HG02678 (cell line): ENCODE data around the gene GPR55.
"Not testable (repeated sequence)": the region's sequence is repeated elsewhere in the genome, so short reads cannot be mapped to it uniquely, and the experiment has no call there.

ENCODE experiments used
- ATAC-seq: cut with Tn5 transposase; IDR thresholded peaks from one replicate; pipeline ENCODE4 v1.9.1; 2021; ENCODE audit warnings: mild to moderate bottlenecking, moderate library complexity; ENCODE audit not compliant: unreplicated experiment

Gene GPR55, protein sequence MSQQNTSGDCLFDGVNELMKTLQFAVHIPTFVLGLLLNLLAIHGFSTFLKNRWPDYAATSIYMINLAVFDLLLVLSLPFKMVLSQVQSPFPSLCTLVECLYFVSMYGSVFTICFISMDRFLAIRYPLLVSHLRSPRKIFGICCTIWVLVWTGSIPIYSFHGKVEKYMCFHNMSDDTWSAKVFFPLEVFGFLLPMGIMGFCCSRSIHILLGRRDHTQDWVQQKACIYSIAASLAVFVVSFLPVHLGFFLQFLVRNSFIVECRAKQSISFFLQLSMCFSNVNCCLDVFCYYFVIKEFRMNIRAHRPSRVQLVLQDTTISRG

DNA sequence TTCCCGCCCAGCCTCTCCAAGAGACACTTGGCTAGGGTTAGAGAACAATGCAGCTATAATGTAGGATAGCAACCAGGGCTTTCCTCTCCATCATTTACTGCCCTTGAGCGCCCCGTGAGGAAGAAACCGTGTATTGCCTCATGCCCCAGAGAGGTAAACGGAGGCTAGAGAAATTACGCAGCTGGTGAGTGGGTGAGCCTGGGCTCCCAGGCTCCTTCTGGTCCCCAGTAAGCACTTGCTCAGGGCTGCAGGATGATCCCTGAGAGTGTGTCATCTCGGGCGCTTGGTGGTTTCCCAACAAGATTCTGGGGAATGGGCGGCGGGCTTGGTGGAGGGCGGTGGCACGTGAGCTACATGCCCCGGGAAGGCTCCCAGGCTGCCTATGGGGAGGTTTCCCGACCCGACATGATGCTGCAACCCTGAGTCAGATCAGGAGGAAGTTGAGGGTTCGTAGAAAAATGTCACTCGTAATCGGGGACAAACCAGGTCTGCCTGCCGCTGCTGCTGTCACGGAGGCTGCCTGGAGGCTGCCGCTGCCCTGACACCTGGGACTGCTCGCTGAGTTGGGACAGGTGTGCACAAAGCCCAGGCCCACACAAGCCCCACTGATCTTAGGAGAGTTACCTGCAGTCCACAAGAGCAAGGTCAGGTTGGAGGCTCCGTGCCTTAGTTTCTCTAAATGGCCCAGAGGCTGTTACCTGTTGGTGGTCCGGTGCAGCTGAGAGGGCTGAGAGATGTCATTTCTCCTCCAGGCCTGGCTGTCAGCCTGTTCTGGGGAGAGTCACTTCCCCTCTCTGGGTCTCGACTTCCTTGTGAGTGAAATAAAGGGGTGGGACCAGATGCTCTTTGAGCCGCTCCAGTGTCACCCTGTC lies at the start of gene GPR55:
GPR55 (minus strand) TSS at position 773 of the 872 bp plus-strand sequence. CDS start 14,280 bp downstream, outside the sequence.
- ATAC-seq: peak; percentile 37

DNA sequence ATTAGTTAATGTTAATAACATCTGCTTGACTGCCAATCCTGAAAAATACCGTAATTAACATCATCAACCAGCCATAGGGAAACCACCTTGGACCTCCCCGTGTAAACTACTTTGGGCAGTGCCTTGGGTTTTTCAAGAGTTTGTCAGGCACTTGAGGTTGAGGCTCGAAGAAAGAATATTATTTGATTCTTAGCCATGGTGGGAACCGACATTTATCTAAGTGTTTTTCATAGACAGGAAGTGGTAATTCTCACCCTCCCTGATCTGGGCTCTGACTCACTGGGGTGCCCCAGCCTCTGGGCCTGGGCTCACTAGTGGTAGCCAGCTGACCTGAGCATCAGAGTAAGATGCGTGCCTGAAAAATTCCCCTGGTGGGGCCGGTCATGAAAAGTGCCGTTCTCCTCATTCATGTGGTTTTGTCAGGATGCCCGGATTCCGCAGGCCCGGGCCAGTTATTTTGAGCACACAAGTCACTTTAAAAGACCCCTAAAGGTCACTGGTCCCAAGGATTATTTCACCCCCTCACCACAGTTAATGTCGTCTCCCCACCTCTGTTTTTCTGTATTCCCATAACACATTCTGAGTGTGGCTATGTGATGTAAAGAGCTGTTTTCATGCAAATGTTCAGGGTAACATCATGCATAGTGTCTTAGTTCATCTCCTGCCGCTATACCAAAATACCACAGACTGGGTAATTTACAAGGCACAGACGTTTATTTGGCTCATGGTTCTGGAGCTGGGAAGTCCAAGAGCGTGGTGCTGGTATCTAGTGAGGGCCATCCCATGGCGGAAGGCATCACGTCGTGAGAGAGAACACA lies 49.3 kb upstream of the GPR55 start:
- peak; percentile 87 for ATAC-seq

DNA sequence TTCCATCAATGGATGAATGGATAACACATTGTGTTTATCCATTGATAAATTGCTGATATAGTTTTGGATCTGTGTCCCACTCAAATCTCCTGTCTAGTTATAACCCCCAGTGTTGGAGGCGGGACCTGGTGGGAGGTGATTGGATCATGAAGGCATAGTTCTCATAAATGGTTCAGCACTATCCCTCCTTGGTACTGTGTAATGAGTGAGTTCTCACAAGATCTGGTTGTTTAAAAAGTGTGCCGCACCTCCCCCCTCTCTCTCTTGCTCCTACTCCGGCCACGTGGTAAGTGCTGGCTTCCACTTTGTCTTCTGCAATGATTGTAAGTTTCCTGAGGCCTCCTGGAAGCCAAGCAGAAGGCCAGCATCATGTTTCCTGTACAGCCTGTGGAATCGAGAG lies 47.0 kb upstream of the GPR55 start:
- no peak for ATAC-seq

DNA sequence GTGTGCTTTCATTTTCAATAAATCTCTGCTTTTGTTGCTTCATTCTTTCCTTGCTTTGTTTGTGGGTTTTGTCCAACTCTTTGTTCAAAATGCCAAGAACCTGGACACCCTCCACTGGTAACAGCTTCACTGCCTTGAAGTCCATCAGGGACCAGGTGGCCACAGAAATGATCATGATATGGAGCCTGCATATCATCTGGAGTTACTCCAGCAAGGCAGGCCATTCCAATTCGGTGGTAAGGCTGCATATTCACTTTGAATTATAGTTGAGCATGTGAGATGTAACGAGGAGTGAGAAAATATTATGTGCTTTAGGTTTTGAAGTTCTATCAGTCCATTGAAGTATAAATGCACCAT lies 44.6 kb upstream of the GPR55 start:
- ATAC-seq: no peak

DNA sequence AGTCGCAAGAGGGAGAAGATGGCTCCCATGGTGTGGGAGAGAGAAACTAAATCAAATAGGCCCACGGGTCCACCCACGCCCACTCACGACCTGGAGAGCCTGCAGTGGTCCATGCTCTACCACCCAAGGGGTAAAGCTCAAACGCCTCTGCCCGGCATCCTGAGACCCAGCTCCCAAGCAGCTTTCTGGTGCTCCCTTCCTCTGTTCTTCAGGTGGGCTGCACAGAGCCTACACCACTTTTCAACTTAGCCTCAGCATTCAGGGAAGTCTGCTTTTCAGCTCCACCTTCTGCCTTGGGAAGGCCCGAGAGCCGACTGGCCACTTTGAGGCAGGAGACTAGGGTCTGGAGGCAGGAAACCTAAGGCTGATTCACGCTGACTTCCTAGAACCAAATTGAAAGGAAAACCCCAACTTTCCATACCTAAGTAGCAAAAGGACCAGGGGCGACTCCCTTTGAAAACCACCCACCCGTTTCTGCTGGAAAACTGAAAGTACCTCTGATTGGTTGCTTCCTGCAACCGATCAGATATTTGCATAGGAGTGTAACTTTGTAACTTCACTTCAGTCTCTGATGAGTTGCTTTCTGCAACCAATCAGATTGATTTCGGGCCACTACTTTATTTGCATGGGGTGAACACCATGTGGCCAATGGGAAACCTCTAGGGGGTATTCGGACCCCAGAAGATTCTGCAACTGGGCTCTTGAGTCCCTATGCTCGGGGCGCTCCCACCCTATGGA lies 44.0 kb upstream of the GPR55 start:
- ATAC-seq: no peak

DNA sequence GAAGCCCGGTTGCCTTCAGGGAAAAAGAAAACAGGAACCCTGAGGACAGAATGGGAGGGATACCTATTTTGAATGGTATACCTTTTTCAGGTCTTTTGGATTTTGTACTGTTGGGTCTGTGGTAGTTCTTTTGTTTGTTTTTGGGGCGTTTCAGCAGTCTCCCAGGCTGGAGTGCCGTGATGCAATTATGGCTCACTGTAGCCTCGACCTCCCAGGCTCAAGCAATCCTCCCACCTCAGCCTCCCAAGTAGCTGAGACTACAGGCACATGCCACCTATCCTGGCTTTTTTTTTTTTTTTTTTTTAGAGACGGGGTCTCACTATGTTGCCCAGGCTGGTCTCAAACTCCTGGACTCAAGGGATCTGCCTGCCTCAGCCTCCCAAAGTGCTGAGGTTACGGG lies 43.3 kb upstream of the GPR55 start:
- not testable (repeated sequence) for ATAC-seq

DNA sequence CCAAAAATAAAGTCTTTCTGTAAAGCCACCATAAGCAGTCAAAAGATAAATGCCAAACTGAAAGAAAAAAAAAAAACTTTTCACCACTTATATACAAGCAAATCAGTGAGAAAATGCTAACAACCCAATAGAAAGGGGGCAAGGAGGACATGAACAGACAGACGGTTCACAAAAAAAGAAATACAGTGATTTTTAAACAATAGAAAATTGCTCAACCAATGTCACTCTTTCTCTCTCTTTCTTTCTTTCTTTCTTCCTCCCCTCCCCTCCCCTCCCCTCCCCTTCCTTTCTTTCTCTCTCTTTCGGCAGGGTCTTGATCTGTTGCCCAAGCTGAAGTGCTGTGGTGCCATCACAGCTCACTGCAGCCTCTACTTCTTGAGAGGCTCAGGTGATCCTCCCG lies 42.1 kb upstream of the GPR55 start:
- ATAC-seq: no peak

DNA sequence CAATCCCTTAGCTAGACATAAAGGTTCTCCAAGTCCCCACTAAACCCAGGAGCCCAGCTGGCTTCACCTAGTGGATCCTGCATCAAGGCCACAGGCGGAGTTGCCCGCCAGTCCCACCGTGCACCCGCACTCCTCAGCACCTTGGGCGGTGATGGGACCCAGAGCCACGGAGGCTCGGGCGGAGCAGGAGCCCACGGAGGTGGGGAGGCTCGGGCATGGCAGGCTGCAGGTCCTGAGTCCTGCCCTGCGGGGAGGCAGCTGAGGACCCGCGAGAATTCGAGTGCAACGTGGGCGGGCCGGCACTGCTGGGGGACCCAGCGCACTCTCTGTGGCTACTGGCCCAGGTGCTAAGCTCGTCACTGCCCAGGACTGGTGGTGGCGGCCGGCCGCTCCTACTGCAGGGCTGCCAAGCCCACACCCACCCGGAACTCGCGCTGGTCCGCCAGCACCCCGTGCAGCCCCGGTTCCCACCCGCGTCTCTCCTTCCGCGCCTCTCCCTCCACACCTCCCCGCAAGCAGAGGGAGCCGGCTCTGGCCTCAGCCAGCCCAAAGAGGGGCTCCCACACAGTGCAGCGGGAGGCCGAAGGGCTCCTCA lies 39.2 kb upstream of the GPR55 start:
- ATAC-seq: no peak

DNA sequence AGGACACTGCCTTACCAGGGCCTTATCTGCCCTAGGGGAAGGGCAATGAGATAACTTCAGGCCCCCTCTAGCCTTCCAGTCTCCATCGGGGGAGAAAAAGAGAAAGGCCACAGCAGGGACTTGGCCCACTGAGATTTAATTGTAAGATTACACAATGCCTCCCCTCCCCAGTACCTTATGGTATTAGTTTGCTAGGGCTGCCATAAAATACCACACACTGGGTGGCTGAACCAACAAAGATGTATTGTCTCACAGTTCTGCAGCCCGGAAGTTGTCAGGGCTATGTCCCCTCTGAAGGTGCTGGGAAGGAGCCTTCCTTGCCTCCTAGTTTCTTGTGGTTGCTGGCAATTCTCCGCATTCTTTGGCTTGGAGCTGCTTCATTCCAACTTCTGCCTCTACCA lies 36.0 kb upstream of the GPR55 start:
- ATAC-seq: no peak

DNA sequence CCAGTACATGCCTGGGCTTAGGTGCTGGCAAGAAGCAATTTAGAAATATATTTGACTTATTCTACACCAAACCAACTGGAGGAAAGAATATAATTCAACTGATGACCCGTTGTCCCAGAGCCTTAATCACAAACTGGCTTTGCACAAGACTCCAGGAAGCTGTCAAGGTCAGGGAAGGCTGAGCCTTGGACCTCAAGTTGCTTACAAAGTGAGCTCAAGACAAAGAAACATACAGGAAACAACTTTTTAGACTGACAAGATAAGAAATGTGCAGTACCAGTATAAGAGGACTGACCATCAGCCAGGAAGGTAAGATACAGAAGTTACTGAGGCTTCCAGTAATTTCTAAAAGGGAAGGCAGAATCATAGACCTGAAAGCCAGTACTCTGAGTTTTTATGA lies 35.0 kb upstream of the GPR55 start:
- no peak for ATAC-seq

DNA sequence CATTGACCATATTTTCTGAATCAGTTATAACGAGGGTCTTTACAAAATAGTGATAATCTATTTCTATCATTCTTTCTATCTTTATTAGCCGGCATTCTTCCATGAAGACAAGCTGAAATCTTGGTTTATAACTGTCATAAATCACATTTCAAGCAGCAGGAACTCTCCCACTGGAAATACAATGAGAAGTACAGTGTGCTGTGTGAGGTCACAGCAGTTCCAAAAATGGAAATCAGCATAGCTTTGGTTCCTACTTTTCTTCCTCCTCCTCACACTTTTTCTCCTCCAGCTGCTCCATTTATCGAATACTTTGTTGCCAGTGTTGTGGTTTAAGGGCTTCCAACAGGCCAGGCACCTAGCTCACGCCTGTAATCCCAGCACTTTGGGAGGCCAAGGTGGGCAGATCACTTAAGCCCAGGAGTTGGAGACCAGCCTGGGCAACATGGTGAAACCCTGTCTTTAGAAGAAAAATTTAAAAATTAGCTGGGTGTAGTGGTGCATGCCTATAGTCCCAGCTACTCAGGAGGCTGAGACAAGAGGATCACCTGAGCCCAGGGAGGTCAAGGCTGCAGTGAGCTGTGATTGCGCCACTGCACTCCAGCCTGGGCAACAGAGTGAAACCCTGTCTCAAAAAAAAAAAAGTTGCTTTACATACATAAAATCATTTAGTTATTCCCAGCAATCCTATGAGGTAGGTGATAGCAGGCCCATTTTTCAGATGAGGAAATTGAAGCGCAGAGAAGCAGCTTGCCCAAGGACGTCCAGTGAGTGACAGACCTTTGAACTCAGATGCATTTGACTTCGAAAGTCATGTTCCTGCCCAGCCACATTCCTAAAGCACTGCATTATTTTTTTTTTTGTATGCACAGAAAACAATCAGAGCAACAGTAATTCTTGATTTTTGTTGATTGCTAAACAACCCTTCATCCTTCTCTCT lies 34.0 kb upstream of the GPR55 start:
- ATAC-seq: no peak

DNA sequence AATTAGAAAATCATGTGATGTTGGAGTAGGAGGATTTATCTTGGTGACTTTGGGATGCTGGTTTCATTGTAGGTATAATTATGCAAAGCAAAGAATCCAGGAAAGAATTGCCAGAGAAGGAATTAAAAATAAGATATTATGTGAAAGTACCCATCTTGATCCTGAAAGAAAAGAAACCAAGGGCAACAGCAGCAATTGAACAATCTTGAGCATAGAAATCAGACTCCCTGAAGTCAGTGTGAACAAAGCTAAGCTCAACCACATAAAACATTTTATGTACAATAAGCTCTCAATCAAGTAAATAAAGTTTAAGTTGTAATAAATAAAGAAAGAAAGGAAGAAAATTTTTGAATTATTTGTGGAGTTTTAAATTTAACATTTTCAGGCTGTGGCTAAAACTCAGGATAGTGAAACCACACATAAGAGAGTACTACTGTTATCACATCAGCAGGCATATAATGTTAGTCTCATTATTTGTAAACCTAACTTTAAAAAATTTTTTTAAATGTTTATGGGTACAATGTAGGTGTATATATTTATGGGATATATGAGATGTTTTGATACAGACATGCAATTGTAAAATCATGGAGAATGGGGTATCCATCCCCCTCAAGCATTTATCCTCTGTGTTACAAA lies 32.8 kb upstream of the GPR55 start:
- ATAC-seq: no peak

DNA sequence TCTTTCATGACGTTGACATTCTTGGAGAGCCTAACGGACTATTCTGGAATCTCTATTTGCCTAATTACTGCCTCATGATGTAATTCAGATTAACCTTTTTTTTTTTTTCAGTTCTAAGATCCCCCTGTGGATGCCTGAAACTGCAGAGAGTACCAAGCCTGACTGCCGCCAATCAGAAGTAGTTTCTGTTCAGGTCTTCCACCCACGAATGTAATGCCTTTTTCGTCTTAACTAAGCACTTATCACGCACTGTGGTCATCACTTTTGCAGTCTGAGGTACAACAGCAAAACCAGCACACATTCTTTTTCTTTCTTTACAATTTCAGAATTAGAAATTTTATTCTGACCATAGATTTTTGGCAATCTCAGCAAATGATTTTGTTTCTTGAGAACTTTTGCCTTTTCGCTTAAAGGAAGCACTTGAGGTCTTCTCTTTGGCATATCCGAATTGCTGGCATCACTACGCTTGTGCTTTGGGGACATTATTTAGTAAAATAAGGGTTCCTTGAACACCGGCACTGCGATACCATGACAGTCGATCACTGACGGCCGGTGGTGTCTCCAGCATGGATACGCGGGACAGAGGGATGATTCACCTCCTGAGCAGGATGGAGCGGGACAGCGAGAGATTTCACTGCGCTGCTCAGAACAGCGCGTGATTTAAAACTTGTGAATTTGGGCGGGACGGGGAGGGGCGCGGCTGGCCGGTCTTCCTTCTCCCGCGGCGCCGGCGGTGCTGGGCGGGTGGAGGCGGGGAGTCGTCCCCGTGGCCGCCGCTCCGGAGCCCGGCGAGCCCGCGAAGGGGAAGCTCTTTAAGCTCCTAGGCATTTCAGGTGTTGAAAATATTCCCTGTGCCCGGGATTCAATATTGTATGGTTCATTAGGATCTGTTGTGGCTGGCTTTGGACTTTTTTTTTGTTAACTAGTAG lies 32.0 kb upstream of the GPR55 start:
- peak; percentile 73 for ATAC-seq

DNA sequence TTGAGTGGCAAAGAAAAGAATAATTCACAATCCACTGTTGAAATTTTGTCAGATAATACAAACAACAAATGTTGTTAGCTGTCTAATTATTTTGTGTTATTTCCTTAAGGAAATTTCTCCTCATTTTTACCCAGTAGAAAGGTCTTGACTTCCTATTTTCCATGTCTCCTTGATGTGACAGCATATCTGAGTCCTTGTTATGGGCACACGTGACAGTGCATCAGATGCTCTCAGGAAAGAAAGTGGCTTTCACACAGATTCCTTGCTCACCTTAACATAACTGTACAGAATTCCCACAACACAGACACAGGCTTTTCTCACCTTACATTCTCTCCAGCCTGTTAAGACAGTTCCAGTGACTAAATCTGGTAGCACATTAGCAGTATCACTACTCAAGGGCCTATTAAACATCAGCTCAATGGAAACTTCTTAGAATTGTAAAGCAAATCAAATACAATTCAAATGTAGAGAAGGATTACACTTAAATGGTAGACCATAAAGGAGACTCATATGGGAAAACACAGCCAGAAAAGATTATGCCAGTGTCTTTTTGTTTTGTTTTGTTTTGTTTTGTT lies 30.2 kb upstream of the GPR55 start:
- ATAC-seq: no peak

DNA sequence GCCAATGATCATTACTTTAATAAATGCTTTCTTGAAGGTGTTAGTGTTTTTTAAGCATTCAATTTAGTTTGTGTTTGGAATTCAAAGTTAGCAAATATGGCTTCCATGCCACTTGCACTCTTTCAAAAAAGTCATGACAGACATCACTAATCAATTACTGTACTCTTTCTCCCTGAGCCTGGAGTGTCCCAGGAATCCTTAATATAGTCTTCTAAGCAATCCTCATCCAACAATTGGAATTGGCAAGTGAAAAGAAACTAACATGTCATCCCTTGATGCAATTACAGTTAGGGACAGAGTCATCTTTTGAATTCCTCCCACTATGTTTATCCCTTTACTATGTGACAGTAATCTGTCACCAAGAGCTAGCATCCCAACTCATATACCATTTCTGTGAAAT lies 29.7 kb upstream of the GPR55 start:
- ATAC-seq: no peak

DNA sequence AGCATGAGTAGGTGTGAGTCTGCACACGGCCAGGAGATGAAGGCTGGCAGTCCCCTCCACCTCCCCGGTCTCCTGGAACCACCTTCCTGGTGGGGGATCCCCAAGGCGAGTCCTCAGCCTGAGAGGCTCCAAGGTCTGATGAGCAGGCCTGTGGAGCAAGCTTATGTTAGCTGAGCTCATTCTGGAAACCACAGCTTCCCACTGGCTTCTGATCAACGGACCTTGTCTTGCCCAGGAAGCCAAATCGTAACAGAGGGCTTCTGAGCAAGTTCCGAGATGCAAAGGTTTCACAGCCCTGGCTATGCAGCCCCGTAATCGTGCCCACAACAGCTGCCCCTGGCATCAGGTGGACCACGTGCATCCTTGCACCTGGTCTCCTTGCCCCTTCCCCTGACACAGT lies 28.8 kb upstream of the GPR55 start:
- peak; percentile 29 for ATAC-seq

DNA sequence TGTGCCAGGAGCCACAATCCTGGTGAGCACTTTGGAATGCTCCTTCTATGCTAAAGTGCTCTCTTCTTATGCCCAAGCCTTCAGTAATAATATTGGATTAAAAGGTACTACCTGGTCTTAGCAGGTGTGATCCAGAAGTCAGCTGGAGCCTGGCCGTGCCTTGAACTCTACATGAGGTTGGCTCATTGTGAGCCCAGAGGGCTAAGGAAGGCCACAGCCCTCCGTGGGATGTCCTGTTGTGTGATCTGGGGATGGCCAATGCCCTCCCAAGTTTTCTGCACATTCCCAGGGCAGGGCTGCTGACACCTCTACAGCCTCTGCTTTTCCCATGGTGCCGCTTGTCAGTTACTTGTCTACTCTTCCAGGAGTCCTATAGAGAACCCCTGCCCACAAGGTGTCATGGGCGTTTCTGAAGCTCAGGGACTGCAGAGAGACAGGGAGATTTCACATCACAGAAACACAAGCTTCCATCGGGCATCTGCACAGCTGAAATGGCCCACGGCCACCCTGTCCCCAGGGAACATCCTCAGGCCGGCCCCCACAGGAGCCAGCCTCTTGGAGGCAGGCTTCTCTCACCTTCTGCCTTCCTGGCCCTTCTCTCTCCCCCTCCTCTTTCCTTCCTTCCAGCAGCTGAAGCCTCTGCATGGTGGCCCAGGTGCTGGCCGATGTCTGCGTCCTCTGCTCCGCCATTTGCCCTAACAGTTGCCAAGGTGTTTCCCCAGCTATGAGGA lies 27.3 kb upstream of the GPR55 start:
- no peak for ATAC-seq
